Sigmoid colon (tissue), 7 donors: ENCODE results near the gene TMED5. TPM values are rescaled to one million over a fixed set of nuclear protein-coding genes. Genes with fewer than 3 reads are reported as not detected.

Experiments
- DNase-seq: peaks from one replicate; pipeline ENCODE4 v3.0.0-alpha.2; 2019
- H3K27ac ChIP-seq, 4 donors: fragments of 200-600 bp; sonication (generic); one replicate each; pipeline ENCODE4 v1.5.1; 2016 to 2019; ENCODE audit warnings: mild to moderate bottlenecking in 1 of 4
- H3K27me3 ChIP-seq, 3 donors: fragments of 200-600 bp; sonication (generic); one replicate each; pipeline ENCODE4 v1.5.1; 2019; ENCODE audit warnings: mild to moderate bottlenecking in 1 of 3
- H3K36me3 ChIP-seq, 4 donors: fragments of 200-600 bp; sonication (generic); one replicate each; pipeline ENCODE4 v1.5.1; 2016 to 2019
- H3K4me1 ChIP-seq, 4 donors: fragments of 200-600 bp; sonication (generic); one replicate each; pipeline ENCODE4 v1.5.1; 2017 to 2019
- H3K4me3 ChIP-seq, 4 donors: fragments of 200-600 bp; sonication (generic); one replicate each; pipeline ENCODE4 v1.5.1; 2017 to 2019; ENCODE audit warnings: mild to moderate bottlenecking in 2 of 4, moderate library complexity in 1 of 4
- H3K9me3 ChIP-seq, 4 donors: fragments of 200-600 bp in 3 of 4; sonication (generic) in 3 of 4; one replicate each; pipeline versions ENCODE4 v1.5.1 to v1.6.1; 2013 to 2019
- EP300 ChIP-seq, 4 donors: sonication (generic); formaldehyde crosslinking; IDR thresholded peaks; one replicate each; pipeline ENCODE4 v1.6.1; 2017; ENCODE audit warnings: antibody characterized with exemption in 4 of 4
- POLR2A ChIP-seq, 2 donors: fragments of 450-650 bp; IDR thresholded peaks; one replicate each; pipeline ENCODE4 v1.6.1; 2016; ENCODE audit warnings: antibody characterized with exemption in 2 of 2, mild to moderate bottlenecking in 2 of 2, moderate library complexity in 2 of 2
- POLR2AphosphoS5 ChIP-seq, 4 donors: sonication (generic); formaldehyde crosslinking; IDR thresholded peaks; one replicate each; pipeline ENCODE4 v1.6.1; 2017; ENCODE audit warnings: antibody characterized with exemption in 4 of 4
- WGBS, 2 donors: extraction: QIAGEN DNeasy Blood & Tissue Kit; methylation state at CpG; one replicate each; pipeline ENCODE4 v1.1.7; 2013; 5-methylcytosine and 5-hydroxymethylcytosine counted together
- intact Hi-C: fragments of 100-400 bp; cut with DNase I; formaldehyde crosslinking; loops from one replicate; pipeline ENCODE4 v1.15.1; 2023
- polyA plus RNA-seq, 3 donors: library from polyadenylated mRNA; stranded (reverse); fragments of 200-250 nt; gene quantifications; one replicate each; pipeline ENCODE4 v1.2.3, GENCODE V29; 2013
- total RNA-seq, 4 donors: library from RNA; depleted of rRNA; stranded (reverse); fragments of >200 nt; gene quantifications; one replicate each; pipeline ENCODE4 v1.1.0, GENCODE V29; 2016
- TF ChIP-seq, protein P1 (sequence below), 4 experiments: fragments of 450-650 bp in 3 of 4; fragments of 200-600 bp in 1 of 4; IDR thresholded peaks; one replicate each; pipeline ENCODE4 v1.5.1; 2016 to 2019; ENCODE audit warnings: antibody characterized with exemption in 4 of 4, mild to moderate bottlenecking in 3 of 4, moderate library complexity in 2 of 4
- donor health status: healthy with polysubstance abuse.
- donor health status: Bipolar disorder and iron deficiency.
- donor health status: healthy.

TMED5 gene
- total and polyA plus RNA-seq, 7 donors, result 9.0 to 59.7 (median 41.0) TPM

DNA sequence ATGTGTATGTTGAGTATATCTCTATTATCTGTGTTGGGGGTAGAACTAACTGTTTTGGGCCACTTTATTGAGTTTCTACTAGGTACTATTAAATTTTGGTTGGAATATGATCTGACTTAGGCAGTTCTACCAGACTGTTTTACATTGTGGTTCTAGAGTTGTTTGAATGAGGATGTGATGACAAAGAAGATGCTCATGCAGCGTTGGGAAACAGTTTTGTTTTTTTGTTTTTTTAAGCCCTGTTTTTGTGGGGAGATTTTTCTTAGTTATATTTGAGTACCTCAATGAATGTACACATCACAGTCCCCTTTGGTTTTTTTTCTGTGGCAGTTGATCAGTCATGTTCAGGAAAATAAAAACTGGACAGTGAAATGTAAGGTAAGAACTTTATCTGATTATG lies 40.1 kb downstream of the TMED5 start:
- Histone ChIP-seq H3K9me3 (no peaks in the 10 kb centered on the region), H3K36me3 (peaks cover 3 to 46% (median 7%) of the 10 kb centered on the region in 4 donors), H3K4me3 (no peak overlapping the region), H3K27ac (no peak overlapping the region), H3K4me1 (no peaks in the 10 kb centered on the region), H3K27me3 (no peaks in the 10 kb centered on the region)
- TF ChIP-seq, protein P1, sequence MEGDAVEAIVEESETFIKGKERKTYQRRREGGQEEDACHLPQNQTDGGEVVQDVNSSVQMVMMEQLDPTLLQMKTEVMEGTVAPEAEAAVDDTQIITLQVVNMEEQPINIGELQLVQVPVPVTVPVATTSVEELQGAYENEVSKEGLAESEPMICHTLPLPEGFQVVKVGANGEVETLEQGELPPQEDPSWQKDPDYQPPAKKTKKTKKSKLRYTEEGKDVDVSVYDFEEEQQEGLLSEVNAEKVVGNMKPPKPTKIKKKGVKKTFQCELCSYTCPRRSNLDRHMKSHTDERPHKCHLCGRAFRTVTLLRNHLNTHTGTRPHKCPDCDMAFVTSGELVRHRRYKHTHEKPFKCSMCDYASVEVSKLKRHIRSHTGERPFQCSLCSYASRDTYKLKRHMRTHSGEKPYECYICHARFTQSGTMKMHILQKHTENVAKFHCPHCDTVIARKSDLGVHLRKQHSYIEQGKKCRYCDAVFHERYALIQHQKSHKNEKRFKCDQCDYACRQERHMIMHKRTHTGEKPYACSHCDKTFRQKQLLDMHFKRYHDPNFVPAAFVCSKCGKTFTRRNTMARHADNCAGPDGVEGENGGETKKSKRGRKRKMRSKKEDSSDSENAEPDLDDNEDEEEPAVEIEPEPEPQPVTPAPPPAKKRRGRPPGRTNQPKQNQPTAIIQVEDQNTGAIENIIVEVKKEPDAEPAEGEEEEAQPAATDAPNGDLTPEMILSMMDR (IDR thresholded peaks at IDR 0.05), result no peak
- TF ChIP-seq EP300 (IDR thresholded peaks at IDR 0.05) (no peak), POLR2A (IDR thresholded peaks at IDR 0.05) (no peak), POLR2AphosphoS5 (IDR thresholded peaks at IDR 0.05) (no peak)
- intact Hi-C loops, result no loop called here
- no peak for DNase-seq
- WGBS, 2 donors, result 84 to 85% methylated on average over 1 of the region's 1 CpG

DNA sequence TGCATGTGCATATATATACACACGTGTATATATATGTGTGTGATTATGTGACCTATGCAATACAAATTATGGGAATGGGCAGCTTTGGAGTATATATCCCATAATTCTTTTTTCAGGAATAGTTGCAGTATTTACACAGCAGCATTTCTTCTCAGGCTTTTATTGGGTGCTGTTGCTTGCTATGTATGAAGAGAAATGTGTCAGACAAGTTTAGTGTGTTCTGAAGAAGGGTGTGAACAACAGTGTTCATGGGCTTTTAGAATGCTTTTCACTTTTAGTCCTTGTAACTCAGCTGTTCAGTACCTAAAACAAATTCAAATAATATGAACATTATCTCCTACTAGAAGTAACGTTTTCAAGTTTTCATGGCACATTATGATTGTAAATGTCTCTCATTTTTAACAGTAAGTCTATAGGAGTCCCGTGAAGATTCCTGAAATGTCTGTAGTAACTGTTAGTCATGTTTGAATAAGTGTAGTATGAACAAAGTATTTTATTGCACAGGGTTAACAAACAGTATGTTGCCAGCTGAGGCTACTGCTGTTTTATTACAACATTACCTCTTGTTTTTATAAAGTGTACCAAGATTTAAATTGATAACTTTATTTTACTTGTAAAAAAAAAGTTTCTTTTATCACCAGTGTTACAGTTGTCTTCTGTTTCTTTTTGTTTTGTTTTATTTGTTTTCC lies 42.5 kb downstream of the TMED5 start:
- H3K9me3 ChIP-seq, result no peaks in the 10 kb centered on the region
- H3K4me3 ChIP-seq, result no peak overlapping the region
- TF ChIP-seq, protein P1 (IDR thresholded peaks at IDR 0.05), result no peak
- TF ChIP-seq POLR2AphosphoS5 (IDR thresholded peaks at IDR 0.05) (no peak), POLR2A (IDR thresholded peaks at IDR 0.05) (no peak)
- intact Hi-C loops, result no loop called here
- 12 to 47% methylated on average over 3 of the region's 3 CpGs for WGBS, 2 donors
- no peak for DNase-seq
- H3K4me1 ChIP-seq, result no peaks in the 10 kb centered on the region
- H3K27ac ChIP-seq, result no peak overlapping the region
- H3K36me3 ChIP-seq, result peaks cover 5 to 64% (median 9%) of the 10 kb centered on the region in 4 donors
- H3K27me3 ChIP-seq, result no peaks in the 10 kb centered on the region

DNA sequence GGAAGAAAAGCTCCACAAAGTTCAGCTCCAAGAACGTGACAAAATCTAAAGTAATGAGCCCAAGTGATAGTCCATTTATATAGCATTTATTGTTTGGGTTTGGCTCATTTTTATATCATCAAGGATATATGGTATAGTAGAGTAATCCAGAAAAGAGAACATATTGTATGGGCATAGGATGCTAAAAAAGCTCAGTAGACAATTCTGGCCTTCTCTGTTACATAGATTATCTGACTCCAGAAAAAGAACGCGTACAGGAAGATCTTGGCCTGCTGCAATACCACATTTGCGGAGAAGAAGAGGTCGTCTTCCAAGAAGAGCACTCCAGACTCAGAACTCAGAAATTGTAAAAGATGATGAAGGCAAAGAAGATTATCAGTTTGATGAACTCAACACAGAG lies 43.8 kb downstream of the TMED5 start:
- H3K4me3 ChIP-seq, result no peak overlapping the region
- no peaks in the 10 kb centered on the region for H3K9me3 ChIP-seq
- TF ChIP-seq, protein P1 (IDR thresholded peaks at IDR 0.05), result no peak
- no peak for TF ChIP-seq POLR2AphosphoS5 (IDR thresholded peaks at IDR 0.05)
- no peak for TF ChIP-seq EP300 (IDR thresholded peaks at IDR 0.05)
- TF ChIP-seq POLR2A (IDR thresholded peaks at IDR 0.05), result no peak
- H3K36me3 ChIP-seq, result peaks cover 5 to 64% (median 9%) of the 10 kb centered on the region in 4 donors
- intact Hi-C loops, result no loop called here
- H3K27me3 ChIP-seq, result no peaks in the 10 kb centered on the region
- DNase-seq, result no peak
- no peak overlapping the region for H3K27ac ChIP-seq
- WGBS, 2 donors, result 91 to 96% methylated on average over 5 of the region's 5 CpGs
- H3K4me1 ChIP-seq, result no peaks in the 10 kb centered on the region

DNA sequence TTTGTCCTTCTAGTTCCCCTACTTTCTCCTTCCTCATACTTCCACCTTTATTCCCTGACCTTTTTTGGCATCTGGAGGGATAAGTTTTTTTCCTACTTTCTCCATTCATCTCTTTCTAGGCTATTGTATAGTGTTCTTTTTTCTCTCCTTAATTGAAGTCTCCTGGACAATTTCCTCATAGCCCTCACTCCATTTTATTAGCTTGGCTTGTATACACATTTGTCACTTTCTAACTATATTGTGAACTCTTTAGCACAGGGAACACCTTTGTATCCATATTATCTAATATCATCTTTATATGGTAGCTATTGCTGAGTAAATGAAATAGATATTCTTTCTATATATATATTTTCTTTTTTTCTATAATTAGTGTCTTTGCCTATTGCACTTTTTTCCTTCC lies 47.6 kb downstream of the TMED5 start:
- H3K27me3 ChIP-seq, result no peaks in the 10 kb centered on the region
- no peak for TF ChIP-seq POLR2AphosphoS5 (IDR thresholded peaks at IDR 0.05)
- no peak for TF ChIP-seq EP300 (IDR thresholded peaks at IDR 0.05)
- TF ChIP-seq, protein P1 (IDR thresholded peaks at IDR 0.05), result no peak
- no peak for TF ChIP-seq POLR2A (IDR thresholded peaks at IDR 0.05)
- no peak overlapping the region for H3K4me3 ChIP-seq
- no peaks in the 10 kb centered on the region for H3K9me3 ChIP-seq
- intact Hi-C loops, result no loop called here
- peaks cover 5 to 49% (median 9%) of the 10 kb centered on the region in 4 donors for H3K36me3 ChIP-seq
- no peaks in the 10 kb centered on the region for H3K4me1 ChIP-seq
- DNase-seq, result no peak
- no peak overlapping the region for H3K27ac ChIP-seq
